HepG2 (cell line): ENCODE data around the gene SYCP2L. TPM values are rescaled to one million over a fixed set of nuclear protein-coding genes. Genes with fewer than 3 reads are reported as not detected.

ENCODE experiments used
- BHLHE40 ChIP-seq: IDR thresholded peaks from 2 replicates; pipeline ENCODE4 v1.6.1; 2011; ENCODE audit warnings: low read length, improper control_type of control experiment
- BRD4 ChIP-seq: sonication (generic); formaldehyde crosslinking; IDR thresholded peaks from 2 replicates; pipeline ENCODE4 v1.4.0; 2020; ENCODE audit warnings: missing genetic modification reagents
- CBX5 ChIP-seq: sonication (generic); formaldehyde crosslinking; IDR thresholded peaks from 2 replicates; pipeline ENCODE4 v1.4.0; 2020; ENCODE audit warnings: missing genetic modification reagents, borderline replicate concordance
- EHMT2 ChIP-seq: fragments of 200-600 bp; sonication (generic); IDR thresholded peaks from 2 replicates; pipeline ENCODE4 v1.7.0; 2017; ENCODE audit warnings: antibody characterized with exemption, low read depth, low read length, borderline replicate concordance
- GTF2F1 ChIP-seq: fragments of 150-350 bp; IDR thresholded peaks from 2 replicates; pipeline ENCODE4 v1.6.1; 2014; ENCODE audit warnings: low read length
- HMG20B ChIP-seq: conservative IDR thresholded peaks from 2 replicates; pipeline ENCODE4 v1.6.1; 2016; ENCODE audit warnings: missing genetic modification reagents, missing compliant biosample characterization
- HOXA5 ChIP-seq: sonication (generic); formaldehyde crosslinking; IDR thresholded peaks from 2 replicates; pipeline ENCODE4 v1.4.0; 2020; ENCODE audit warnings: missing genetic modification reagents
- MED8 ChIP-seq: sonication (generic); formaldehyde crosslinking; IDR thresholded peaks from 2 replicates; pipeline ENCODE4 v1.8.1; 2023; ENCODE audit warnings: mild to moderate bottlenecking, missing genetic modification reagents; ENCODE audit not compliant: insufficient replicate concordance
- MYNN ChIP-seq: sonication (generic); formaldehyde crosslinking; IDR thresholded peaks from 2 replicates; pipeline ENCODE4 v1.4.0; 2020; ENCODE audit warnings: mild to moderate bottlenecking, low read depth, missing genetic modification reagents
- POGZ ChIP-seq: sonication (generic); formaldehyde crosslinking; IDR thresholded peaks from 2 replicates; pipeline ENCODE4 v1.4.0; 2020; ENCODE audit warnings: mild to moderate bottlenecking, missing genetic modification reagents
- RXRA ChIP-seq: sonication (generic); formaldehyde crosslinking; IDR thresholded peaks from 2 replicates; pipeline ENCODE4 v1.5.1; 2020; ENCODE audit warnings: missing genetic modification reagents
- SIN3A ChIP-seq: IDR thresholded peaks from 2 replicates; pipeline ENCODE4 v1.6.1; 2011; ENCODE audit warnings: low read depth, mild to moderate bottlenecking, control low read depth, low read length, borderline replicate concordance
- SRSF1 ChIP-seq: fragments of 200-400 bp; formaldehyde crosslinking; optimal IDR thresholded peaks from 2 replicates; pipeline ENCODE3; 2017; ENCODE audit warnings: mild to moderate bottlenecking, low read depth, low read length, moderate library complexity
- STAG1 ChIP-seq: sonication (generic); formaldehyde crosslinking; IDR thresholded peaks from 2 replicates; pipeline ENCODE4 v1.4.0; 2020; ENCODE audit warnings: missing genetic modification reagents
- U2AF1 ChIP-seq: fragments of 200-400 bp; formaldehyde crosslinking; optimal IDR thresholded peaks from 2 replicates; pipeline ENCODE3; 2017; ENCODE audit warnings: mild to moderate bottlenecking, low read depth, low read length
- ZFY ChIP-seq: sonication (generic); formaldehyde crosslinking; IDR thresholded peaks from 2 replicates; pipeline ENCODE4 v1.4.0; 2020; ENCODE audit warnings: missing genetic modification reagents
- ZFYVE20 ChIP-seq: sonication (generic); formaldehyde crosslinking; IDR thresholded peaks from 2 replicates; pipeline ENCODE4 v1.8.0; 2023; ENCODE audit warnings: low read depth, mild to moderate bottlenecking, moderate library complexity, missing genetic modification reagents, borderline replicate concordance
- ZNF180 ChIP-seq: sonication (generic); formaldehyde crosslinking; IDR thresholded peaks from 2 replicates; pipeline ENCODE4 v1.4.0; 2020; ENCODE audit warnings: low read depth, missing genetic modification reagents, borderline replicate concordance
- ZNF407 ChIP-seq: sonication (generic); formaldehyde crosslinking; IDR thresholded peaks from one replicate; pipeline ENCODE4 v1.5.1; 2020; ENCODE audit warnings: mild to moderate bottlenecking, missing genetic modification reagents; ENCODE audit errors: not compliant biosample characterization
- ZNF670 ChIP-seq: sonication (generic); formaldehyde crosslinking; IDR thresholded peaks from 2 replicates; pipeline ENCODE4 v1.8.0; 2022; ENCODE audit warnings: mild to moderate bottlenecking, missing genetic modification reagents, borderline replicate concordance
- polyA plus RNA-seq, 8 experiments: library from polyadenylated mRNA; depleted of rRNA in 3 of 8; stranded (reverse) in 7 of 8; unstranded in 1 of 8; fragments of >200 nt; fragmentation: Illumina TruSeq in 4 of 8; extraction: Trizol in 4 of 8; gene quantifications; 2 replicates each; pipeline versions ENCODE4 v1.2.1 to v1.2.3, GENCODE V29; 2011 to 2016; ENCODE audit warnings: low read depth in 4 of 8, missing spikeins in 1 of 8, mixed read lengths in 1 of 8; ENCODE audit not compliant: insufficient read depth in 1 of 8
- total RNA-seq, 5 experiments: library from RNA; depleted of rRNA; stranded (reverse); fragments of >200 nt; fragmentation: Illumina TruSeq; extraction: Trizol; gene quantifications; 2 replicates each; pipeline ENCODE4 v1.2.3, GENCODE V29; 2016; ENCODE audit warnings: low read depth in 1 of 5
- TF ChIP-seq, protein P1 (sequence below): conservative IDR thresholded peaks from 2 replicates; pipeline ENCODE4 v1.6.1; 2018; ENCODE audit warnings: missing genetic modification reagents

The SYCP2L gene
- total and polyA plus RNA-seq, 2 of the 13 experiments (the other 11 are each of a cell fraction or from before 2014, with no cell fraction given), result 0.22 to 0.54 TPM

GRCh38 chr6:11007715-11008608, 121.1 kb downstream of the SYCP2L start (continued):
- TF ChIP-seq ZNF407 (CRISPR knock-in tag) (peak; percentile 46), ZFYVE20 (CRISPR knock-in tag) (no peak), CBX5 (CRISPR knock-in tag) (0 out of 2 replicates have a peak, but pooled peaks have one; percentile 23), MED8 (CRISPR knock-in tag) (no peak), BHLHE40 (no peak), MYNN (no peak), GTF2F1 (no peak), ZNF670 (CRISPR knock-in tag) (peak; percentile 45; the same call in 1 of the 2 replicates), SIN3A (no peak), RXRA (CRISPR knock-in tag) (no peak; the same call in 1 of the 2 replicates), EHMT2 (no peak), HOXA5 (CRISPR knock-in tag) (peak; percentile 13; the same call in 1 of the 2 replicates), ZNF180 (CRISPR knock-in tag) (no peak), POGZ (CRISPR knock-in tag) (0 out of 2 replicates have a peak, but pooled peaks have one; percentile 36), U2AF1 (no peak), STAG1 (CRISPR knock-in tag) (0 out of 2 replicates have a peak, but pooled peaks have one; percentile 3), SRSF1 (no peak), BRD4 (no peak), HMG20B (CRISPR knock-in tag) (no peak), ZFY (CRISPR knock-in tag) (no peak; the same call in 1 of the 2 replicates)
- TF ChIP-seq, protein P1, sequence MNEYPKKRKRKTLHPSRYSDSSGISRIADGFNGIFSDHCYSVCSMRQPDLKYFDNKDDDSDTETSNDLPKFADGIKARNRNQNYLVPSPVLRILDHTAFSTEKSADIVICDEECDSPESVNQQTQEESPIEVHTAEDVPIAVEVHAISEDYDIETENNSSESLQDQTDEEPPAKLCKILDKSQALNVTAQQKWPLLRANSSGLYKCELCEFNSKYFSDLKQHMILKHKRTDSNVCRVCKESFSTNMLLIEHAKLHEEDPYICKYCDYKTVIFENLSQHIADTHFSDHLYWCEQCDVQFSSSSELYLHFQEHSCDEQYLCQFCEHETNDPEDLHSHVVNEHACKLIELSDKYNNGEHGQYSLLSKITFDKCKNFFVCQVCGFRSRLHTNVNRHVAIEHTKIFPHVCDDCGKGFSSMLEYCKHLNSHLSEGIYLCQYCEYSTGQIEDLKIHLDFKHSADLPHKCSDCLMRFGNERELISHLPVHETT (CRISPR knock-in tag), result no peak
